Renal cortical epithelial cell (primary cell): ENCODE measurements around the gene HLA-DQA1. TPM values are rescaled to one million over a fixed set of nuclear protein-coding genes. Genes with fewer than 3 reads are reported as not detected.
"Not testable (repeated sequence)": the region's sequence is repeated elsewhere in the genome, so short reads cannot be mapped to it uniquely, and the experiment has no call there.

ENCODE experiments used
- DNase-seq: peaks from one replicate; pipeline ENCODE4 v3.0.0-alpha.2; 2011; ENCODE audit warnings: low read depth
- total RNA-seq: library from RNA; depleted of rRNA; stranded (reverse); fragments of >200 nt; gene quantifications from 2 replicates; pipeline ENCODE4 v1.2.3, GENCODE V29; 2014

The HLA-DQA1 gene
- total RNA-seq, 1 donor from 2014 or later: not detected

DNA sequence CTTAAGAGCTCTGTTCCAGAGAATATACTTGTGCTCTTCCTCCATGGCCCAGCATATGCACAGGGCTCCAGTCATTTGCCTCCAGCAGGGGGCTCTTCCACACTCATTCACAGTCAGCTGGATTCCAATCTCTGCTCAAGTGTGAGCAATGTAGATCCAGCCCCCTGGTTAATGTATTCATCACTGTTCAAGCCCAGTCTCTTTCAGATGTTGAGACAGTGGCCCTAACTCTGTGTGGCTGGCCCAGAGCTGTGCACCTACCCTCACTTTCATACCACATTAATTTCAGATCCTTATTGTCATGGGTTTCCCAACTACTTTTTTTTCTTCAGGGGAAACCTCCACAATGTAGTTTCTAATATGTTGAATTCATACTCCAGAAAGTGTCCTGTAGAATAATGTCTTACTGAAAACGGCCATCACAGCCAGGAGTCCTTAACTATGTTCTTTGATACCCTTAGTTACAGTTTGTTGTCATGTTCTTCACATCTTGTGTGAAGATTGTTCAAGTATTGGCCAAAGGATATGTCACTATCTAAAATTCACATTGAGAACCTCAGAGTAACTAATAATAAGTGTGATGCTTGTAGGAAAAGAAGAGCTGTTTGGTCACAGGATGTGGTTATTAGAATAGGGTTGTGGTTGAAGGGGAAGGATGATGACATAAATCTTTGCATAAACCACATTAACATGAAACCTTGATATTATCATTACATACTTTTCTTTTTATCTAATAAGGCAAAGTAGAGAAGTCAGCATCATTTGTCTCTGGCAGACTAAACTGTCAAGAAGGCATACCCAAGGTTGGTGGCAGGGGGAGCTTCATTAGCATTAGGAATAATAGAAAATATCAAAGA is 14.4 kb upstream of the HLA-DQA1 start:
- DNase-seq: peak; percentile 52

DNA sequence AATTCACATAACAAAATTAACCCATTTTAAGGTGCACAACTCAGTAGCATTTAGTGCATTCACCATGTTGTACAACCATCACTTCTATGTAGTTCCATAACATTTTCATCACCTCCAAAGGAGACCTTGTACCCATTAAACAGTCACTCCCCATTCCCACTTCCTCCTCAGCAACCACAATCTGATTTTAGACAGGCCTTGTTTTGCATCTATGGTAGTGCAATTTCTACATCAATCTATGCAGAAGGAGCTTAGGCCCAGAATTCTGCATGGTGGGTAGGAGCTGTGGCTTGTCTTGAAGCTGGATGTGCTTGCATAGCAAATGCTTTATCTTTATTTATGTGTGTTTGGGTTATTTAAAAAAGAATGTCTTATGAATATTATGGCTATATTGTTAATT is 13.5 kb upstream of the HLA-DQA1 start:
- no peak for DNase-seq

DNA sequence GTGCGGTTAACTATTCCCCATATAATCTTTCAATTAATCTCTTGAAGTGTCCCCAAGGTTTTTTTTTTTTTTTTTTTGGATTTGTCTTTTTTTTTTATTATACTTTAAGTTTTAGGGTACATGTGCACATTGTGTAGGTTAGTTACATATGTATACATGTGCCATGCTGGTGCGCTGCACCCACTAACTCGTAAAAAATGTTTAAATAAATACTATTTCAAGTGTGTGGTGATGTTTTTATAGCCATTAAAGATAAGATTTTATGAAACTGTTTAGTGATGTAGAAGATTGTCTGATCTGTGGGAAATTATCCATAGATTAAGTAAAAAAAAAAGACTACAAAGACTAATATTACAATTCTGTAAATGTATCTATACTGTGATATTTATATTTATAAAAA is 12.6 kb upstream of the HLA-DQA1 start:
- no peak for DNase-seq

DNA sequence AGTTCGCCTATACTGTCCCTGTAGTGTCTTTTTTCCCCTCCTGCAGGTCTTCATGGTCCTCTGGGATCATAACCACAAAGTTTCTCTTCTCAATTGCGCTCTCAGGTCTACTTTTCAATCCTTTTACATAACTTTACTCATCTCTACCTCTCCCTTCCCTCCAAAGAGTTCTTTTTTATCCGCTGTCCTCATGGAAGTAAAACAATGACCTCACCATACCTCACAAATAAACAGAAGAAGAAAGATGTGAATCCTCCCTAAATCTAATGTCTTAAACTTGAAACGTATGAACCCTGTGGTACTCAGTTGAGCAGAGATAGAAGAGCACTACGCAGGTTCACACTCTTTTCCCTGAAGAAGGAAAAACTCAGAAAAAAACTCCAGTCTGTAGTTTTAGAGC is 12.1 kb upstream of the HLA-DQA1 start:
- DNase-seq: no peak

DNA sequence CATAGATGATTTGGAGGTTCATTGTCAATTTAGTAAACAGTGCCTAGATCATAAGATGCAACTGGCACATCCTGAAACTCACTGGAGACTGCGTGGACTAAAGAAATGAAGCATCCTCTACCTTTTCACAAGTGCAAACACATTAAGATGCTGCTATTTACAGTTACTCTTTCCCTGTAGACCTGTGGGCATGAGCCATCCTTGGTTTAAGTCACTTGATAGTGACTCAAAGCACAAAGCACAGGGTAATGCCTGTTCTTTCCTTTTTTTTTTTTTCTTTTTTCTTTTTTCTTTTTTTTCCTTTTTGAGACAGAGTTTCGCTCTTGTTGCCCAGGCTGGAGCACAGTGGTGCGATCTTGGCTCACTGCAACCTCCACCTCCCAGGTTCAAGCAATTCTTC is 10.0 kb upstream of the HLA-DQA1 start:
- DNase-seq: no peak

DNA sequence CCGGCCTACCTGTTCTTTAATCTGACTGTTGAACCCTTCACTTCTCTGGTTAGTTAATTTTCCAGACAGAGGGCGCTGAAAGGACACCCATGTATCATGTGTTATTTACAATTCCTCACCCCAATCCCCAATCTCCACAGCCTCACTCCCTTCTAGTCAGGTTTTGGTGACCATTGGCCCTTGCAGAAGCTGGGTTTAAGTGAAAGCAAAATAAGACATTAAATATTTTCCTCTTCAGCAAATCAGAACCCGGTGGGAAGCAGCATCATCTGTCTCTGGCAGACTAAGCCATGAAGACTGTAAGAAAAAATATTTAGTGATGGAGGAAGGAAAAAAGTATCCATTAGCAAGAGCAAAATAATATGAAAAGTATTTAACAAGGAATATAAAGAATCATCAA is 9.4 kb upstream of the HLA-DQA1 start:
- peak; percentile 64 for DNase-seq

DNA sequence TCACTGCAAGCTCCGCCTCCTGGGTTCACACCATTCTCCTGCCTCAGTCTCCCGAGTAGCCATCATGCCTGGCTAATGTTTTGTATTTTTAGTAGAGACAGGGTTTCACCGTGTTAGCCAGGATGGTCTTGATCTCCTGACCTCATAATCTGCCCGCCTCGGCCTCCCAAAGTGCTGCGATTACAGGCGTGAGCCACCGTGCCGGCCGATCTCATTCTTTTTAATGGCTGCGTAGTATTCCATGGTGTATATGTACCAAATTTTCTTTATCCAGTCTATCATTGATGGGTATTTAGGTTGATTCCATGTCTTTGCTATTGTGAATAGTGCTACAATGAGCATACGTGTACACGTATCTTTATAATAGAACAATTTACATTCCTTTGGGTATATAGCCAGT is 7.4 kb upstream of the HLA-DQA1 start:
- DNase-seq: not testable (repeated sequence)

DNA sequence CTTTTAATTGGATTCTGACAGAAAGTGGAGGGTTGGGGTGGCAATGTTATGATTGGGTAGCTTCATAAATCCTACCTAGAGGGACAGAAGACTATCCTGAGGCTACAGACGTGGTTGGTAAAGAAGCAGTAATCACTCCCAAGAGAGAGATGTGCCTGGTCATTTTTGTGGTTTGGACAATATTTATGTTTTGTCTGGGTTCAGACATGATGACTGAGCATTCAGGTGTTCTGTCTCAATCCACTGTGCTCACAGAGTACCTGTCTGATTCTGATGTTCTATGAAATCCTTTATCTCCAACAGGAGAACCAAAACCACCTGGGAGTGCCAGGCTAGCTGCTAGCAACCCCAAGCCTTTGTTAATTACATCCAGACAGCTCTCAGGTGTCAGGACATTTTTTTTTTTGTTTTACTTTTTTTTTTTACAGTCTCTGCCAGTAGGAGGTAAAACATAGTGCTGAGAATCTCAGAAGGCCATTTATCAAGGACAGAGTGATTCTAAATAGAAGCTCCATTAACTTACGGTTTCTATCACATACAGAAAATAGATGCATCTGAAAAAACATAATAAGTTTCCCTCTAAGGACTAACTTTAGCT is 1.6 kb upstream of the HLA-DQA1 start:
- DNase-seq: no peak

DNA sequence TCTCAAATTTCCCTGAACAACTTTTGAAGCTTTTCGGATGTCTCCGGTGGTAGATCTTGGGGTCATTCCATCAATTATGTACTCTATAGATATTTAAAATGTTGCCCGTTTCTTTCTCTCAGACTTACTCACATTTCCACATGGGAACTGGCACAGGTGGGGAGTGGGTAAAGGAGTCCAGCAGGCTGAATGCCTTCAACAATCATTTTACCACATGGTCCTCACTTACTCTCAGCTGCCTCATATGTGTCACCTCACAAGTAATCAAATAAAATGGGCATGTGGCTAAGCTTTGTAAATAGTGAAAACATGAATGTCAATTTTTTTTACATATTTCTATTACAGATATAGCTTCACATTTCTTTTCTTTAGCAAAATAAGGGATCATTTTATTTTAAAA is 677 bp downstream of the HLA-DQA1 start:
- DNase-seq: no peak

DNA sequence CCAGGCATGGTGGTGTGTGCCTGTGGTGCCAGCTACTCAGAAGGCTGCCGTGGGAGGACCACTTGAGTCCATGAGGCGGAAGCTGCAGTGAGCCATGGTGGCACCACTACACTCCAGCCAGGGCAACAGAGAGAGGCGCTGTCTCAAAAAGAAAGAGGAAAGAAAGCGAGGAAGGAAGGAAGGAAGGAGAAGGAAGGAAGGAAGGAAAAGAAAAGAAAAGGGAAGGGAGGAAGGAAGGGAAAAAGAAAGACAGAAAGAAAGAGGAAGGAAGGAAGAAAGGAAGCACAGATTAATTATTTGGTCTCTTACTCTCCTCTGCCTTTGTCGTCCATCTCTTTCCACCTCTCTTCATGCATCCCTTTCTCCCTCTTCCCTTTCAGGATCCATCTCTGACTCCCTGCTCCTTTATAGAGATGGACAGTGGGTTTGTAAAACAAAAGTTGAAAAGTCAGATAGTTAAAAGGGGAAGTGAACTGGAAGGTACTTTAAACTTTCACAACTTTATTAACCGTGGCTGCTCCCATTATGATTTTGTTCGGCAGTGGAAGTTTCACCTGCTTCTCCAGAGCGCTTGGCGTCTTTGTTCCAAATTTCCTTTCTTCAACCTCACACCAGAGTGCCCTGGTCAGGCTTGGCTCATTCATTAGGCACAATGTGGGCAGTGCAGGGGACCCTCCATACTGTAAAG is 1.5 kb downstream of the HLA-DQA1 start:
- no peak for DNase-seq

DNA sequence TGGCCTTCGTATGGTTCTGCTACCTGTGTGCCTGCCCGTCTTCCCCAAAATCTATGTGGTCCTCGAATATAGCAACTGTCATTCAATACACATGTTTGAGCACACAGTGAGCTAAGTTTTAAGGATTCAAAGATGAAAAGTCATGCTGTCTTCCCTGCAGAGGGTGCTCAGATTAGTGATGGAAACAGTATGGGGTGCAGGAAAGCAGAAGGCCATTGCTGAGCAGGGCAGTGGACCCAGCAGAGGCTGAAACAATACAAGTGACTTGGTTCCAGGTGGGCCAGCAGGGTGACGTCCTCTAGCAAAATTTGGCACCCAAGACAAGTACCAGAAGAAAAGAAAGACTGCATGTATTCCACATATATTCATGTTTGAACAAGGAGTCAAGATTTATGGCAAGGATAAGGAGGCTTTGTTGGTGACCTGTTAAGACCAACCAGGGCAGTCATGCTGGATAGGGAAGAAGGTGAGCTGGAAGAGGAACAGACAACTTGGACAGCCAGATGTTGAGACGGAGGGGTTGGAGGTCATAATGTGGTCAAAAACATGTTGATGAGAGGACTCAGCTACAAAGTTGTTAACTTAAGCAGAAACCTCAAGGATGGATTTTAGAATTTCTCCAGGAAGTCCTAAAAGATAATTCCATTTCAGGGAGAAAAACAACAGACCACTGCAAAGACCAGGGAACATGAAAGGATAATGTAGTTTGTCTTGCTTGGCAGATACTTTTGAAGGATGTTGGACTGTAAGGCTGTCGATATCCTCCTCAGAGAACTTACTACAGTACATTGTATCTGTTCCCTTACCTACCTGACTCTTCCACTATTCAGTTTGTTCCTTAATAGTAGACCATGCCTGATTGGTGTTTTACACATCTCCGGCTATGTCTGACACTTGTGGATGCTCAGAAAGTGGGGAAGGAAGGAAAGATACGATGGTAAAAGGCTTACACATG is 2.5 kb downstream of the HLA-DQA1 start:
- no peak for DNase-seq

DNA sequence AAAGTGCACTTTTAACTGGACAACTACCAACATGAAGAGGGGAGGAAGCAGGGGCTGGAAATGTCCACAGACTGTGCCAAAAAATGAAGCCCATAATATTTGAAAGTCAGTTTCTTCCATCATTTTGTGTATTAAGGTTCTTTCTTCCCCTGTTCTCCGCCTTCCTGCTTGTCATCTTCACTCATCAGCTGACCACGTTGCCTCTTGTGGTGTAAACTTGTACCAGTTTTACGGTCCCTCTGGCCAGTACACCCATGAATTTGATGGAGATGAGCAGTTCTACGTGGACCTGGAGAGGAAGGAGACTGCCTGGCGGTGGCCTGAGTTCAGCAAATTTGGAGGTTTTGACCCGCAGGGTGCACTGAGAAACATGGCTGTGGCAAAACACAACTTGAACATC is 3.9 kb downstream of the HLA-DQA1 start:
- DNase-seq: no peak

DNA sequence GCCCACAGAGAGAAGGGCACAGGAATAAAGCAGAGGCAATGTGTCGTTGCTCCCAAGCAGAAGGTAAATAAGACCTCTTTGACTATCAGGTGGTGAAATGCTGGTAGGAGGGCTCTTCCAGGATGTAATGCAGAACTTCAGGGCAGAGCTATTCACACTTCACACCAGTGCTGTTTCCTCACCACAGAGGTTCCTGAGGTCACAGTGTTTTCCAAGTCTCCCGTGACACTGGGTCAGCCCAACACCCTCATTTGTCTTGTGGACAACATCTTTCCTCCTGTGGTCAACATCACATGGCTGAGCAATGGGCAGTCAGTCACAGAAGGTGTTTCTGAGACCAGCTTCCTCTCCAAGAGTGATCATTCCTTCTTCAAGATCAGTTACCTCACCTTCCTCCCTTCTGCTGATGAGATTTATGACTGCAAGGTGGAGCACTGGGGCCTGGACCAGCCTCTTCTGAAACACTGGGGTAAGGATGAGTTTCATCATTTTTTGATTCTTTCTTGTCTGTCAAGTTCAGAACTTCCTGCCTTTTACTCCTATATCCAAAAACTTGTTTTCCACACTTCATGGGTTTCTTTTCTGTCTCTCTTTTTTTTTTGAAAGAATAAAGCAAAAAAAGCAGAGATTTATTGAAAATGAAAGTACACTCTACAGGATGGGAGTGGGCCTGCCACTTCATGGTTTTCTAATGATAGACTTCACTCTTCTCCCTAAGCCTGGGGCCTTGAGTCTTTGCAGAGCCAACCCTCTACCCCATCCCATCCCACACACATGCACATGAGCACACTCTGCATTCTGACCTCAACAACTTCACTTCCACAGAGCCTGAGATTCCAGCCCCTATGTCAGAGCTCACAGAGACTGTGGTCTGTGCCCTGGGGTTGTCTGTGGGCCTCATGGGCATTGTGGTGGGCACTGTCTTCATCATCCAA is 4.8 kb downstream of the HLA-DQA1 start:
- not testable (repeated sequence) for DNase-seq

DNA sequence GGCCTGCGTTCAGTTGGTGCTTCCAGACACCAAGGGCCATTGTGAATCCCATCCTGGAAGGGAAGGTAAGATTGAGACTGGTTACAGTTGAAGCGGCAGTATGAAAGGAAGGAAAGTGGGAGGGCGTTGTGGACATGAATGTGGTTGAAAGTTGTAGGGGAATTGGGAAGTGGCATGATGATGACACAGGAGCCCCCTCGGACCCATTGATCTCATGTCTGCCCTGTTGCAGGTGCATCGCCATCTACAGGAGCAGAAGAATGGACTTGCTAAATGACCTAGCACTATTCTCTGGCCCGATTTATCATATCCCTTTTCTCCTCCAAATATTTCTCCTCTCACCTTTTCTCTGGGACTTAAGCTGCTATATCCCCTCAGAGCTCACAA is 5.5 kb downstream of the HLA-DQA1 start:
- no peak for DNase-seq

DNA sequence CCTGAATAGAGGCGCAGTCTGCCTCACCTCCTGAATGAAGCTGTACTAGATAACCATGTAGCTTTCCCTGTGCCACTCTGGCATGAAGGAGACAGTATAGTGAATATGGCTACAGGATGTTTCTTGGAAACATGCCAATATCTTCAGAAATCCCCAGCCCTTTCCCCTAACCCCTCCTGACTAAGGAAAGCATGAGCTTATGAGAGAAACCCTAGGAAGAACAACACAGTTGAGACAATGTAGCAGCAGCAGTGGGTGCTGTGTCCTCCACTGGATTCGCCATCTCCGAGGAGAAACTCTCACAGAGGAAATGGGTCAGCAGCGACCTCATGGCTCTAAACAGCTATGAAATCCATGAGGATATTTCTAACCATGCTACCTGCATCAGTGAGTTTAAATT is 6.7 kb downstream of the HLA-DQA1 start:
- DNase-seq: no peak

DNA sequence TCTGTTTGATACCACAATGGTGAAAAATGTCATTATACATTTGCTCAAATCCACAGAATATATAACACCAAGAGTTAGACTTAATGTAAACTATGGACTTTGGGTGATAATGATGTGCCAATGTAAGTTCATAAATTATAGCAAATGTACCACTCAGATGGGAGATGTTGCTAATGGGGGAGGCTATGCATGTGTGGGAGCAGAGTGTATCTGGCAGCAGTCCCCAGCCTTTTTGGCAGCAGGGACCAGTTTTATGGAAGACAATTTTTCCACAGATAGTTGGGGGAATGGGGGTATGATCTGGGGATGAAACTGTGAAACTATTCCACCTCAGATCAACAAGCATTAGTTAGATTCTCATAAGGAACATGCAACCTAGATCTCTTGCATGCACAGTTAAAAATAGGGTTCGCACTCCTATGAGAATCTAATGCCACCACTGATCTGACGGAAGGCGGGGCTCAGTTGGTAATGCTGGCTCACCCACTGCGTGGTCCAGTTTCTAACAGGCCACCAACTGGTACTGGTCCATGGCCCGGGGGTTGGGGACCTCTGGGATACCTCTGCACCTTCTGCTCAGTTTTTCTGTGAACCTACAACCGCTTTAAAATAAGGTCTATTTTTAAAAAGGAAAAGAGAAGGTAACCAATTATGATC is 8.0 kb downstream of the HLA-DQA1 start:
- no peak for DNase-seq

DNA sequence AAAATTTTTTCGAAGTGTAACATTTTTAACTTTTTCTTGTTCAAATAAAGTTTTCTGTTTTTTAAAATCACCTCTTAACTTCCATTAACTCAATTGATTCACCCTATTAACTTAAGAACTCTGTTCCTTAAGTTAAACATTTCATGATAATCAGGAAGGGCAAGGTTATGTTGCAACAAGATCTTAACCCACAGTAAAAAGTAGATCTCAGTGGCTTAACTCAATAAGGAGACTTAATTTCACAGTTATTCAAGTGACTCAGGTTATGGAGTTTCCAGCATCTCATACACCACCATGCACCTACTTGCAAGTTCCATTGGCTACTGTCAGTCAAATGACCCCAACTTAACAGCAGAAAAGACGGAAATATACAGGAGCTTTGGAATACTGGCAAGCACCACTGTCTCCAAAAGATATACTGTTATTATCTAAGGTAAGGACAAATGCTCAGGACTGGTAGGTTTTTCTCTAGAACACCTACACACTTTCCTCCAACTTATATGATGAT is 18.1 kb downstream of the HLA-DQA1 start:
- DNase-seq: peak; percentile 22

DNA sequence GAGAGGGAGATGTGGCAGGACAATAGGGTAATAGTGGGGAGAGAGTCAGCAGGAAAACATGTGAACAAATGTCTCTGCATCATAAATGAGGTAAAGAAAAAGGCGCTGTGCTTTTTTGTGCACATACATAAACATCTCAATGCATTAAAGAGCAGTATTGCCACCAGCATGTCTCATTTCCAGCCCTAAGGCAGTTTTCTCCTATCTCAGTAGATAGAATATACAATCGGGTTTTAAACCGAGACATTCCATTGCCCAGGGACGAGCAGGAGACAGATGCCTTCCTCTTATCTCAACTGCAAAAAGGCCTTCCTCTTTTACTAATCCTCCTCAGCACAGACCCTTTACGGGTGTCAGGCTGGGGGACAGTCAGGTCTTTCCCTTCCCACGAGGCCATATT is 20.1 kb downstream of the HLA-DQA1 start:
- DNase-seq: not testable (repeated sequence)

DNA sequence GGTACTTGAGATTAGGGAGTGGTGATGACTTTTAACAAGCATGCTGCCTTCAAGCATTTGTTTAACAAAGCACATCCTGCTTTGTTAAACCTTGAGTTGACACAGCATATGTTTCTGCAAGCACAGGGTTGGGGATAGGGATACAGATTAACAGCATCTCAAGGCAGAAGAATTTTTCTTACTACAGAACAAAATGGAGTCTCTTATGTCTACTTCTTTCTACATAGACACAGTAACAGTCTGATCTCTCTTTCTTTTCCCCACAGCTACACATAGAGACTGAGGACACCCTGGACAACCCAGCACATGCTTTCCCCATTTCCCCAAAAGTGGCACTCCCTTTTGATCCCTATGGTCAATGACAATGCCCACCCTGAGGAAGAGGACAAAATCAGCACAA is 20.6 kb downstream of the HLA-DQA1 start:
- DNase-seq: not testable (repeated sequence)
